Nephron progenitor cell (in vitro differentiated cells): ENCODE measurements around the gene PASD1.

Experiments
- DNase-seq: peaks from one replicate; pipeline ENCODE4 v3.0.0; 2021
- H3K27ac Mint-ChIP-seq: 2 replicates; pipeline ENCODE4 v1.8.0; 2021; ENCODE audit warnings: mild to moderate bottlenecking, moderate library complexity, mixed read lengths
- H3K27me3 Mint-ChIP-seq: 2 replicates; pipeline ENCODE4 v1.8.0; 2021; ENCODE audit warnings: mild to moderate bottlenecking, low read depth, mixed read lengths; ENCODE audit not compliant: poor library complexity
- H3K36me3 Mint-ChIP-seq: 2 replicates; pipeline ENCODE4 v1.8.0; 2021; ENCODE audit warnings: low read depth, mixed read lengths
- H3K4me1 Mint-ChIP-seq: 2 replicates; pipeline ENCODE4 v1.8.0; 2021; ENCODE audit warnings: mixed read lengths
- H3K4me3 Mint-ChIP-seq: 2 replicates; pipeline ENCODE4 v1.8.0; 2021; ENCODE audit warnings: mild to moderate bottlenecking, moderate library complexity, mixed read lengths
- H3K9me3 Mint-ChIP-seq: 2 replicates; pipeline ENCODE4 v1.8.0; 2021; ENCODE audit warnings: mild to moderate bottlenecking, moderate library complexity, mixed read lengths
- TF ChIP-seq, protein P1 (sequence below): fragments of 200-600 bp; sonication (generic); IDR thresholded peaks from 2 replicates; pipeline ENCODE4 v1.5.0; 2021; ENCODE audit warnings: antibody characterized with exemption

The PASD1 gene, protein sequence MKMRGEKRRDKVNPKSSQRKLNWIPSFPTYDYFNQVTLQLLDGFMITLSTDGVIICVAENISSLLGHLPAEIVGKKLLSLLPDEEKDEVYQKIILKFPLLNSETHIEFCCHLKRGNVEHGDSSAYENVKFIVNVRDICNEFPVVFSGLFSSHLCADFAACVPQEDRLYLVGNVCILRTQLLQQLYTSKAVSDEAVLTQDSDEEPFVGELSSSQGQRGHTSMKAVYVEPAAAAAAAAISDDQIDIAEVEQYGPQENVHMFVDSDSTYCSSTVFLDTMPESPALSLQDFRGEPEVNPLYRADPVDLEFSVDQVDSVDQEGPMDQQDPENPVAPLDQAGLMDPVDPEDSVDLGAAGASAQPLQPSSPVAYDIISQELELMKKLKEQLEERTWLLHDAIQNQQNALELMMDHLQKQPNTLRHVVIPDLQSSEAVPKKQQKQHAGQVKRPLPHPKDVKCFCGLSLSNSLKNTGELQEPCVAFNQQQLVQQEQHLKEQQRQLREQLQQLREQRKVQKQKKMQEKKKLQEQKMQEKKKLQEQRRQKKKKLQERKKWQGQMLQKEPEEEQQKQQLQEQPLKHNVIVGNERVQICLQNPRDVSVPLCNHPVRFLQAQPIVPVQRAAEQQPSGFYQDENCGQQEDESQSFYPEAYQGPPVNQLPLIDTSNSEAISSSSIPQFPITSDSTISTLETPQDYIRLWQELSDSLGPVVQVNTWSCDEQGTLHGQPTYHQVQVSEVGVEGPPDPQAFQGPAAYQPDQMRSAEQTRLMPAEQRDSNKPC

DNA sequence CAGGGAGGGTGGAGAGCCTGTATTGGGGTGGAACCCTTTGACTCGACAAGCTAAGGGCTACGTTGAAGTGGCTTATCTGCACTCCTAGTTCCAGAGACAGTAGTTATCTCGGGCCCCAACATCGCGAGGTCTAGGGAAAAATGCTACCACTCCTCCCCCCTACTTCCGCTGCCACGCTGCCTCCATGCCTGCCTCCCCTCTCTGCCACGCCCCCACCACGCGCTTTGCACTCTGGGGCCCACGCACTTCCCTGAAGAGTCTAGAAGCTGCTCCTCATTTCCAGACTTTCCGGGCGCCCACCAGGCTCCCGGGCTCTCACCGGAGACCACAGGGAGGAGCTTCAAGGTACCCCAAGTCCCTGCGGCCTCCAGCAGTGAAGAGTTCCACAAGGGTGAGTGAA, at the start of gene PASD1:
TSS of gene PASD1 (plus strand) at position 227 of the 400 bp plus-strand sequence. CDS start 37,879 bp downstream, outside the sequence.
- Mint-ChIP-seq H3K27ac (no peak within 1 kb of the TSS), H3K36me3 (peaks cover 5% of the 10 kb centered on the region), H3K4me3 (no peak within 1 kb of the TSS), H3K9me3 (peaks cover 68% of the 10 kb centered on the region), H3K4me1 (peaks cover 12% of the 10 kb centered on the region), H3K27me3 (no peaks in the 10 kb centered on the region)
- TF ChIP-seq, protein P1, sequence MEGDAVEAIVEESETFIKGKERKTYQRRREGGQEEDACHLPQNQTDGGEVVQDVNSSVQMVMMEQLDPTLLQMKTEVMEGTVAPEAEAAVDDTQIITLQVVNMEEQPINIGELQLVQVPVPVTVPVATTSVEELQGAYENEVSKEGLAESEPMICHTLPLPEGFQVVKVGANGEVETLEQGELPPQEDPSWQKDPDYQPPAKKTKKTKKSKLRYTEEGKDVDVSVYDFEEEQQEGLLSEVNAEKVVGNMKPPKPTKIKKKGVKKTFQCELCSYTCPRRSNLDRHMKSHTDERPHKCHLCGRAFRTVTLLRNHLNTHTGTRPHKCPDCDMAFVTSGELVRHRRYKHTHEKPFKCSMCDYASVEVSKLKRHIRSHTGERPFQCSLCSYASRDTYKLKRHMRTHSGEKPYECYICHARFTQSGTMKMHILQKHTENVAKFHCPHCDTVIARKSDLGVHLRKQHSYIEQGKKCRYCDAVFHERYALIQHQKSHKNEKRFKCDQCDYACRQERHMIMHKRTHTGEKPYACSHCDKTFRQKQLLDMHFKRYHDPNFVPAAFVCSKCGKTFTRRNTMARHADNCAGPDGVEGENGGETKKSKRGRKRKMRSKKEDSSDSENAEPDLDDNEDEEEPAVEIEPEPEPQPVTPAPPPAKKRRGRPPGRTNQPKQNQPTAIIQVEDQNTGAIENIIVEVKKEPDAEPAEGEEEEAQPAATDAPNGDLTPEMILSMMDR = no peak
- no peak for DNase-seq

DNA sequence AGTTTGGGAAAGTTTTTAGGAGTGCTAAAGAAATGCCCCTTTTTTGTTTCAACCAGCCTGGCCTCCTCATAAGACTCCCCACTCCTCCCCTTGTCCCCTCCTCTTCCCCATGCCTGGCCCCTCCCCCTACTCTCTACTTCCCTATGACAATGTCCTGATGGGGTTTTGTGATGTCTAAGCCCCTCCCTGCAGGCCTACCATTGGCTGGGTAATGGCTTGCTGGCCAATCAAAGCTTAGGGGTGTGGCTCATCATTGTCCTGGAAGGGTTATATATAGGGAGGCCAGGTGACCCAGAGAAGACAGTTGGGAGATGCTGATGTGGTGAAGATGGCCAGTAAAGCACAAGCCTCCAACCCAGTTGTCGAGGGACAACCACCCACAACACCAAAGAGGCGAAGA, 48.2 kb upstream of the PASD1 start:
- no peaks in the 10 kb centered on the region for H3K27me3 Mint-ChIP-seq
- TF ChIP-seq, protein P1 = no peak
- peaks cover 45% of the 10 kb centered on the region for H3K9me3 Mint-ChIP-seq
- DNase-seq = no peak
- no peaks in the 10 kb centered on the region for H3K36me3 Mint-ChIP-seq
- H3K4me3 Mint-ChIP-seq = no peak overlapping the region
- H3K4me1 Mint-ChIP-seq = peaks cover 20% of the 10 kb centered on the region
- H3K27ac Mint-ChIP-seq = no peak overlapping the region

DNA sequence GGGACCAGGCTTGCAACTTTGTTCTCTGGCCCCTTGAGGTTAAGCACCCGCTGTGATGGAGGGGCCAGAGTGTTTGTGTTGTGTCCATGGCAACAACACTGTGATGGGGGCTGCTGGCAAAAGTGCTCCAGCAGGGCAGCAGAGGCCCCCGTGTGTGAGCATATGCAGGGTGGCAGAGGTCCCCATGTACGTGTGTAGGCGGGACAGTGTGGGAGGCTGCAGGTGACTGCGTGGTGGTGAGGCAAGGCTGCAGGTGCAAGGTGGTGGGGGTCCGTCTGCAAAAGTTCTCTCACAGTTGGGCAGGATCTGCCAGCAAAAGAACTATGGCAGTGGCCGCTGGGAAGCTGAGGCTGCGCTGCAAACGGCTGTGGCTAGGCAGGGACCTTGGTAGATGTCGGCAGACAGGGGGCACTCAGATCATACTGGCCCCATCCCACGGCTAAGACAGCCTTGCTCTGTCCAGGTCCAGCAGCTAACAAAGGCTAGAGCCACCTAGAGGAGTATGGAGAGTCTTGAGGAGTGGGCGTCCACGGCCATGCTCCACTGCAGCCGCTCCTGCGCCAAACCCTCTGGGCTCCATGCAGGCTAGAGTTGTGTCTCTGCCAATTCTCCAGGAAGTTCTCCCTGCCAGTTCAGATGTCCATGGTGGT, 46.8 kb upstream of the PASD1 start:
- Mint-ChIP-seq H3K4me3 (no peak overlapping the region), H3K4me1 (peaks cover 14% of the 10 kb centered on the region), H3K27ac (no peak overlapping the region), H3K27me3 (no peaks in the 10 kb centered on the region), H3K9me3 (peaks cover 35% of the 10 kb centered on the region), H3K36me3 (no peaks in the 10 kb centered on the region)
- DNase-seq = no peak
- TF ChIP-seq, protein P1 = no peak

DNA sequence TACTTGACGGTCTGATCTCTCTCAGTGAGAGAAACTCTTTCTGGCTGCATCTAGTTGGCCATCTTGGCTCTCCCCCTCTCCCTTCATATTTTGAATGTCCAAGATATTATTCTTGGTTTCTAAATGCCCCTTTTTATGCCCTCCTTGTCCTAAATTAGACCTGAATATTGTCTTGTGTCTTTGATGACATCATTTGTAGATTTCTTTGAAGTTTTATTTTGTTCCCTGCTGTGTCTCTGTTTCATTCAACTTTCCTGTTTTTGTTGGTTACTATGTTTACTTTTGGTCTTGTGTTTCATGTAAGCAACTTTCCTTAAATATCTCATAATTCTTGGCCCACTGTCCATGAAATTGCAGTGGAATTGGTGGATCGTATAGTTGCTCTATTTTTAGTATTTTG, 46.1 kb upstream of the PASD1 start:
- H3K36me3 Mint-ChIP-seq = no peaks in the 10 kb centered on the region
- peaks cover 36% of the 10 kb centered on the region for H3K9me3 Mint-ChIP-seq
- peaks cover 17% of the 10 kb centered on the region for H3K4me1 Mint-ChIP-seq
- H3K4me3 Mint-ChIP-seq = no peak overlapping the region
- no peaks in the 10 kb centered on the region for H3K27me3 Mint-ChIP-seq
- TF ChIP-seq, protein P1 = no peak
- no peak overlapping the region for H3K27ac Mint-ChIP-seq
- no peak for DNase-seq

DNA sequence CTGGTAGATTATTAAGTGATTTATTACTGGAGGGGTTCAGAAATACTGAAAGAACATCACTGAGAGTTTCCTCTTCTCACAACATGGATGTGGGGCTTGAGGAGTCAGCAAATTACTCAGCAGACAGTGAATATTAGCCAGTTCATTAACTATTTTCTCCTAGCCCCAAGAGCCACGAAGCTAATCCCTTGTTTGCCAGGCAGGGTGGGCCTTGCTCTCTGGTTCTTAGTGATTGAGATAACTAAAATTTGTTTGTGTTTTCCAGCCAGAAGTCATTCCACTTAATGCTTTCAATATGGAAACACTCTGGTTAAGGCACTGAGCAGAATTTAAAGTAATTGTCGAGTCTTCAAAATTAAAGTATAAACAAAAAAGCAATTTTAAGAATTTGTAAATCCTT, 40.1 kb upstream of the PASD1 start:
- Mint-ChIP-seq H3K9me3 (peaks cover 21% of the 10 kb centered on the region), H3K4me3 (no peak overlapping the region), H3K4me1 (peaks cover 24% of the 10 kb centered on the region), H3K27me3 (peaks cover 2% of the 10 kb centered on the region), H3K36me3 (no peaks in the 10 kb centered on the region), H3K27ac (peak overlapping the region; percentile 78)
- no peak for DNase-seq
- TF ChIP-seq, protein P1 = no peak
